HepG2 (cell line): ENCODE data around the gene CYP21A2. TPM values are rescaled to one million over a fixed set of nuclear protein-coding genes. Genes with fewer than 3 reads are reported as not detected.
A peak's percentile ranks its signal among the peaks of the same experiment; 100 is the strongest.
"Not testable (repeated sequence)": the region's sequence is repeated elsewhere in the genome, so short reads cannot be mapped to it uniquely, and the experiment has no call there.

Experiments used
- ATAC-seq: fragments of 200-7000 bp; cut with Tn5 transposase; 3 replicates; pipeline ENCODE4 v1.9.1; 2020; ENCODE audit warnings: mild to moderate bottlenecking, moderate library complexity
- BruUV-seq: library from RNA; stranded (reverse); fragments of 400-500 nt; replicated peaks from 2 replicates; lab custom pipeline; 2021; lab: Mats Ljungman, UMichigan
- CTCF ChIA-PET: fragments of 300-600 bp; formaldehyde crosslinking; extraction: SDS; loops from one replicate; lab custom pipeline; 2021; ENCODE audit warnings: low total read pairs, inconsistent platforms, low intra/inter-chr PET ratio; lab: Yijun Ruan, JAX
- POLR2A ChIA-PET: fragments of 350-600 bp; sonication (Branson Sonifier 250); formaldehyde crosslinking; loops from one replicate; lab custom pipeline; 2020; ENCODE audit warnings: antibody characterized with exemption, inconsistent platforms; lab: Yijun Ruan, JAX
- DNase-seq: peaks from one replicate; pipeline ENCODE4 v3.0.0-alpha.2; 2015; ENCODE audit warnings: low spot score
- FAIRE-seq: peaks from 3 replicates; lab custom pipeline; 2011; peaks lifted over from hg19 to GRCh38; lab: Jason Lieb, UNC
- H2AFZ ChIP-seq: one replicate; pipeline ENCODE4 v1.6.1; 2011; ENCODE audit warnings: low read length, inconsistent platforms
- H3K27ac ChIP-seq: fragments of 300-600 bp; 3 replicates; pipeline ENCODE4 v1.8.0; 2011; ENCODE audit warnings: mixed run types, mild to moderate bottlenecking, mixed read lengths, low read length, inconsistent platforms; ENCODE audit not compliant: insufficient read depth; ENCODE audit errors: extremely low read length
- H3K27me3 ChIP-seq, 2 experiments: fragments of 200-600 bp in 1 of 2; 2 replicates in 1 of 2; 3 replicates in 1 of 2; pipeline versions ENCODE4 v1.6.0 to v1.8.0; 2011; ENCODE audit warnings: low read length in 2 of 2, mild to moderate bottlenecking in 2 of 2, moderate library complexity in 2 of 2, inconsistent platforms in 1 of 2; ENCODE audit not compliant: insufficient read depth in 2 of 2, control insufficient read depth in 1 of 2
- H3K36me3 ChIP-seq, 2 experiments: fragments of 200-600 bp in 1 of 2; replicated peaks in 1 of 2; 2 replicates in 1 of 2; 3 replicates in 1 of 2; pipeline versions ENCODE4 v1.5.1 to v1.8.0; 2011; ENCODE audit warnings: low read length in 2 of 2, inconsistent platforms in 1 of 2; ENCODE audit not compliant: insufficient read depth in 2 of 2, control insufficient read depth in 1 of 2
- H3K4me1 ChIP-seq: 2 replicates; pipeline ENCODE4 v1.5.1; 2012; ENCODE audit warnings: low read length, inconsistent platforms; ENCODE audit not compliant: insufficient read depth
- H3K4me2 ChIP-seq: 2 replicates; pipeline ENCODE4 v1.6.0; 2011; ENCODE audit warnings: low read depth, low read length, inconsistent platforms
- H3K4me3 ChIP-seq, 3 experiments: fragments of 200-600 bp in 1 of 3; sonication (generic), shearing (Covaris generic) in 1 of 3; replicated peaks in 1 of 3; 2 replicates each; pipeline ENCODE4 v1.5.1; 2011 to 2016; ENCODE audit warnings: low read length in 3 of 3, inconsistent platforms in 2 of 3, low read depth in 2 of 3, mild to moderate bottlenecking in 2 of 3, control low read depth in 1 of 3, mixed read lengths in 1 of 3; ENCODE audit not compliant: insufficient read depth in 1 of 3
- H3K79me2 ChIP-seq: one replicate; pipeline ENCODE4 v1.6.1; 2011; ENCODE audit warnings: low read length, inconsistent platforms; ENCODE audit not compliant: insufficient read depth
- H3K9ac ChIP-seq: 2 replicates; pipeline ENCODE4 v1.6.0; 2011; ENCODE audit warnings: mild to moderate bottlenecking, low read depth, low read length, inconsistent platforms; ENCODE audit not compliant: insufficient read depth
- H3K9me3 ChIP-seq: 2 replicates; pipeline ENCODE4 v1.5.1; 2012; ENCODE audit warnings: mild to moderate bottlenecking, low read length
- H4K20me1 ChIP-seq: 2 replicates; pipeline ENCODE4 v1.6.0; 2011; ENCODE audit warnings: inconsistent platforms, mild to moderate bottlenecking, low read length, moderate library complexity; ENCODE audit not compliant: insufficient read depth
- AGO1 ChIP-seq: fragments of 200-400 bp; formaldehyde crosslinking; IDR thresholded peaks from 2 replicates; pipeline ENCODE4 v1.6.1; 2017; ENCODE audit warnings: mild to moderate bottlenecking, low read depth, low read length, moderate library complexity; ENCODE audit not compliant: poor library complexity, severe bottlenecking
- WGBS: methylation state at CpG from one replicate; pipeline ENCODE4 v1.1.6; 2017; ENCODE audit warnings: low lambda C conversion rate; 5-methylcytosine and 5-hydroxymethylcytosine counted together
- in situ Hi-C: cut with HindIII; loops from 2 replicates; pipeline ENCODE4 v1.10.0; 2017; ENCODE audit warnings: low pct_unique_long_range_greater_than_20kb; ENCODE audit not compliant: extremely low pct_ligation_motif_present
- intact Hi-C: fragments of 100-400 bp; cut with micrococcal nuclease; formaldehyde crosslinking; loops from one replicate; pipeline ENCODE4 v1.10.0; 2022; ENCODE audit not compliant: unreplicated experiment
- polyA plus RNA-seq, 8 experiments: library from polyadenylated mRNA; depleted of rRNA in 3 of 8; stranded (reverse) in 7 of 8; unstranded in 1 of 8; fragments of >200 nt; fragmentation: Illumina TruSeq in 4 of 8; extraction: Trizol in 4 of 8; gene quantifications; 2 replicates each; pipeline versions ENCODE4 v1.2.1 to v1.2.3, GENCODE V29; 2011 to 2016; ENCODE audit warnings: low read depth in 4 of 8, missing spikeins in 1 of 8, mixed read lengths in 1 of 8; ENCODE audit not compliant: insufficient read depth in 1 of 8
- total RNA-seq, 5 experiments: library from RNA; depleted of rRNA; stranded (reverse); fragments of >200 nt; fragmentation: Illumina TruSeq; extraction: Trizol; gene quantifications; 2 replicates each; pipeline ENCODE4 v1.2.3, GENCODE V29; 2016; ENCODE audit warnings: low read depth in 1 of 5

Gene CYP21A2
- total and polyA plus RNA-seq, 2 of the 13 experiments (the other 11 are each of a cell fraction or from before 2014, with no cell fraction given) = 1.5 to 6.3 TPM

GRCh38 chr6:32043589-32044380 is 5.6 kb downstream of the CYP21A2 start:
- H3K79me2 ChIP-seq, DNase-seq, POLR2A ChIA-PET, H3K36me3 ChIP-seq, H3K27me3 ChIP-seq, H3K9me3 ChIP-seq, H3K4me3 ChIP-seq, ATAC-seq, H3K4me2 ChIP-seq, BruUV-seq, intact Hi-C loops, H2AFZ ChIP-seq, H3K27ac ChIP-seq, in situ Hi-C loops, H3K9ac ChIP-seq, CTCF ChIA-PET, H4K20me1 ChIP-seq: not testable (repeated sequence)
- FAIRE-seq = peak; percentile 46
- WGBS = 51% methylated on average over 14 of the region's 31 CpGs
- peaks cover 50% of the 10 kb centered on the region for H3K4me1 ChIP-seq
- peak; percentile 70 for TF ChIP-seq AGO1

DNA sequence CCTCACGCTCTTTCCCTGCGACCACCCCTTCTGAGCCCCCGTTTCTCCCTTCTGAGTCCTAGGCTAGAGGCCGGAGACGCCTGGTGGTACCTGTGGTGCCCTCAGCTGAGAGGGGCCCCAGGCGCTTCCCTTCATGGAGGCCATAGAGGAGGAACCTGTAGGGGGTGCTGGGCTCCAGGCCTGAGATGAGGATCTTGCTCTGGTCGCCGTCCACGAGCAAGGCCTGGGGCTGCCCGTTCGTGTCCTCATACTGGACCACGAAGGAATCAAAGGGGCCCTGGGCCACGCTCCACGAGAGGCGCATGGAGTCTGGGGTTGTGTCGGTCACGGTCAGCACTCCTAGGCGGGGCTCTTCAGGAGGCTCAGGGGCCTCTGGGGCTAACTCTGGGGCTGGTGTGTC is 6.7 kb downstream of the CYP21A2 start:
- in situ Hi-C loops = not testable (repeated sequence)

More for the DNA sequence above, 6.7 kb downstream of the CYP21A2 start:
- BruUV-seq, H3K9me3 ChIP-seq, H4K20me1 ChIP-seq, H3K9ac ChIP-seq, DNase-seq, H3K4me2 ChIP-seq, ATAC-seq, H3K79me2 ChIP-seq, POLR2A ChIA-PET, CTCF ChIA-PET, H3K27ac ChIP-seq, intact Hi-C loops, H3K4me3 ChIP-seq, H3K36me3 ChIP-seq, H2AFZ ChIP-seq, H3K27me3 ChIP-seq: not testable (repeated sequence)
- peaks cover 42% of the 10 kb centered on the region for H3K4me1 ChIP-seq
- FAIRE-seq = peak; percentile 42
- WGBS = 80% methylated on average over 9 of the region's 18 CpGs
